ENCODE data around the gene CYRIA.

The CYRIA gene

GRCh38 chr2:16652296-16653082, 13.1 kb downstream of the CYRIA start:
- Histone ChIP-seq H3K9me2 (replicated peaks; ENCODE audit: insufficient read depth, low read length) (no peaks in the 10 kb centered on the region), H3K4me2 (ENCODE audit: low read depth, low read length, poor library complexity, severe bottlenecking) (no peak overlapping the region), H2AFZ (ENCODE audit: low read depth, low read length, severe bottlenecking) (no peak overlapping the region), H3K4me3 (ENCODE audit: insufficient read depth, low read length, poor library complexity, severe bottlenecking) (no peak overlapping the region), H3K27ac (ENCODE audit: low read depth, low read length) (no peak overlapping the region), H3K9ac (ENCODE audit: low read length) (no peak overlapping the region), H3K9me3 (ENCODE audit: insufficient read depth, low read length) (no peaks in the 10 kb centered on the region), H4K20me1 (ENCODE audit: low read depth, low read length) (no peaks in the 10 kb centered on the region), H3K79me2 (ENCODE audit: insufficient read depth, low read length) (no peaks in the 10 kb centered on the region), H3K36me3 (ENCODE audit: low read length) (no peaks in the 10 kb centered on the region), H3F3A (ENCODE audit: insufficient read depth) (no peaks in the 10 kb centered on the region), H3K27me3 (ENCODE audit: low read length) (no peaks in the 10 kb centered on the region)
- TF ChIP-seq EZH2phosphoT487 (conservative IDR thresholded peaks at IDR 0.05; ENCODE audit: low read length) (no peak), CTCF (IDR thresholded peaks at IDR 0.05; ENCODE audit: insufficient read depth, low read length, poor library complexity, severe bottlenecking) (no peak)

DNA sequence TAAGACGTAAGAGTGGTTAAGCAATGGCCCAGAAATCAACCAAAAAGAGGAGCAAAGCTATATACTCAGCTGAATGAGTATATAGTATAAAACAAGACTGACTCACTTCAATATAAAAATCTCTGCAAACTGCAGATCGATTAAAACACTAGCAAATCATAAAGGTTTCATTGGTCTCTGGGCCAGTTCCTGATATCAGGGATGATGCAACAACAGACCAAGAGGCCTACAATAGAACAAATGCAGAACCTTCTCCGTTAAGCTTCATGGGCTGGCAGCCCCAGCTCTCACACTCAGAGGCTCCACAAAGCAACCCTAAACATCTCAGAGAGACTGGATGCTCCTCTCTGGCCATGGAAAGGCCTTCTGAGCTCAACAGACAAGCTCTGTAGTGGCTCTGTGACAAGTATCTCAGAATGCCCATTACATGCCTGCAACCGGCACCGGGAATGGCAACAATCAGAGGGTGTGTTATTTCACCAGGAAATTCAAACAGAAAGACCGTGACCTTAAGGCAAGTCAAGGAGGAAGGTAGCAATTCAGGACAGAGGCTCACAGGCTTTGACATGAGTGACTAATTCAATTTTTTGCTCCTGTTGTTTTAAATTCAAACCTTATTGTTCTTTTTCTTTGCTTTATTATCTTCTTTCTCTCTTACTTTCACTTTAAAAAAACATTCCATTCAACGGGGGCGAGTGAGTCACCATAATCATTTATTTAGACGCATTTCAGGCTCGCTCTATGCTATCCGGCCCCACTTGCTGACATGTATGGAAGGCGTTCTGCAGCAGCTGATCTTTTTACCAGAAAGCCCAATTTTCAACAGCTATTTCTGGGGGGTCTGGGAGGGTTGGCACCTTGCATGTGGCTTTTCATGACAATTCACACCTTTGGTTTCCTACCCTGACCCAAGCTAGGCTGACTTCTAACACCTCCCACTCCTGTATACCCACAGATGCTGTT, 15.1 kb downstream of the CYRIA start:
- no peaks in the 10 kb centered on the region for H3K9me3 ChIP-seq (ENCODE audit: insufficient read depth, low read length)
- H3F3A ChIP-seq (ENCODE audit: insufficient read depth): no peaks in the 10 kb centered on the region
- H3K27me3 ChIP-seq (ENCODE audit: low read length): no peaks in the 10 kb centered on the region
- H3K36me3 ChIP-seq (ENCODE audit: low read length): no peaks in the 10 kb centered on the region
- H3K4me3 ChIP-seq (ENCODE audit: insufficient read depth, low read length, poor library complexity, severe bottlenecking): no peak overlapping the region
- H4K20me1 ChIP-seq (ENCODE audit: low read depth, low read length): no peaks in the 10 kb centered on the region
- H3K27ac ChIP-seq (ENCODE audit: low read depth, low read length): no peak overlapping the region
- H3K79me2 ChIP-seq (ENCODE audit: insufficient read depth, low read length): no peaks in the 10 kb centered on the region
- peak overlapping the region; percentile 52 for H2AFZ ChIP-seq (ENCODE audit: low read depth, low read length, severe bottlenecking)
- no peaks in the 10 kb centered on the region for H3K9me2 ChIP-seq (replicated peaks; ENCODE audit: insufficient read depth, low read length)
- peak overlapping the region; percentile 7 for H3K4me2 ChIP-seq (ENCODE audit: low read depth, low read length, poor library complexity, severe bottlenecking)
- TF ChIP-seq EZH2phosphoT487 (conservative IDR thresholded peaks at IDR 0.05; ENCODE audit: low read length) (no peak), CTCF (IDR thresholded peaks at IDR 0.05; ENCODE audit: insufficient read depth, low read length, poor library complexity, severe bottlenecking) (no peak)
- H3K9ac ChIP-seq (ENCODE audit: low read length): no peak overlapping the region

- Histone ChIP-seq H3K27me3 (ENCODE audit: low read length) (no peaks in the 10 kb centered on the region), H3K9ac (ENCODE audit: low read length) (no peak overlapping the region), H3K9me3 (ENCODE audit: insufficient read depth, low read length) (no peaks in the 10 kb centered on the region), H3K4me2 (ENCODE audit: low read depth, low read length, poor library complexity, severe bottlenecking) (no peak overlapping the region), H3K36me3 (ENCODE audit: low read length) (no peaks in the 10 kb centered on the region), H2AFZ (ENCODE audit: low read depth, low read length, severe bottlenecking) (no peak overlapping the region), H3K27ac (ENCODE audit: low read depth, low read length) (no peak overlapping the region), H3K4me3 (ENCODE audit: insufficient read depth, low read length, poor library complexity, severe bottlenecking) (no peak overlapping the region), H3K79me2 (ENCODE audit: insufficient read depth, low read length) (no peaks in the 10 kb centered on the region), H3K9me2 (replicated peaks; ENCODE audit: insufficient read depth, low read length) (no peaks in the 10 kb centered on the region), H3F3A (ENCODE audit: insufficient read depth) (no peaks in the 10 kb centered on the region), H4K20me1 (ENCODE audit: low read depth, low read length) (no peaks in the 10 kb centered on the region)
- no peak for TF ChIP-seq CTCF (IDR thresholded peaks at IDR 0.05; ENCODE audit: insufficient read depth, low read length, poor library complexity, severe bottlenecking)
- no peak for TF ChIP-seq EZH2phosphoT487 (conservative IDR thresholded peaks at IDR 0.05; ENCODE audit: low read length)
These were observed 16.0 kb downstream of the CYRIA start for GRCh38 chr2:16649353-16650286.
